ENCODE measurements around the gene SOCS7. TPM values are rescaled to one million over a fixed set of nuclear protein-coding genes. Genes with fewer than 3 reads are reported as not detected.

Gene SOCS7
- total RNA-seq, 1 donor from 2014 or later: 35.3 TPM

DNA sequence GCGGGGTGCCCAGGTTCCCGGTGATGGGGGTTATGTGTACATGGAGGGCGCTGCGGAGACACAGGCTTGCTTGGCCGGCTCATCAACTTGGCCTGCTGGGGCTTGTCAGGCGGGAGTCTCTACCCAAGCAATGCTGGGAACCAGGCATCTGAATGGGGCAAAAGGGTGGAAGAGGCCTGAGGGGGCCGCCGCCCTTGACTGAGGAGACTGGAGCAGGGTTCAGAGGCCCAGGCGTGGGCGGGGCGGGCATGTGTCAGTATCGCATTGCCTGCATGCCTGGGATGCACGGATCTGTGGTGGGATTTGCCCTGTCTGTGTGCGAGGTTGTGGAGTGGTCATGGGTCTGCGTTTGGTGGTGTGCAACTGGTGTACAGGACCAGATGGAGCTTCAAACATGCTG is 97.7 kb downstream of the SOCS7 start:
- Mint-ChIP-seq H3K36me3 (ENCODE audit: low read depth) (no peaks in the 10 kb centered on the region), H3K4me1 (peaks cover 43% of the 10 kb centered on the region), H3K9me3 (no peaks in the 10 kb centered on the region), H3K4me3 (peak overlapping the region; percentile 52), H3K27ac (ENCODE audit: unreplicated experiment) (peak overlapping the region; percentile 10), H3K27me3 (ENCODE audit: low read depth) (peaks cover 19% of the 10 kb centered on the region)
- no peak for DNase-seq (ENCODE audit: low read depth, low spot score)
- TF ChIP-seq, protein P1, sequence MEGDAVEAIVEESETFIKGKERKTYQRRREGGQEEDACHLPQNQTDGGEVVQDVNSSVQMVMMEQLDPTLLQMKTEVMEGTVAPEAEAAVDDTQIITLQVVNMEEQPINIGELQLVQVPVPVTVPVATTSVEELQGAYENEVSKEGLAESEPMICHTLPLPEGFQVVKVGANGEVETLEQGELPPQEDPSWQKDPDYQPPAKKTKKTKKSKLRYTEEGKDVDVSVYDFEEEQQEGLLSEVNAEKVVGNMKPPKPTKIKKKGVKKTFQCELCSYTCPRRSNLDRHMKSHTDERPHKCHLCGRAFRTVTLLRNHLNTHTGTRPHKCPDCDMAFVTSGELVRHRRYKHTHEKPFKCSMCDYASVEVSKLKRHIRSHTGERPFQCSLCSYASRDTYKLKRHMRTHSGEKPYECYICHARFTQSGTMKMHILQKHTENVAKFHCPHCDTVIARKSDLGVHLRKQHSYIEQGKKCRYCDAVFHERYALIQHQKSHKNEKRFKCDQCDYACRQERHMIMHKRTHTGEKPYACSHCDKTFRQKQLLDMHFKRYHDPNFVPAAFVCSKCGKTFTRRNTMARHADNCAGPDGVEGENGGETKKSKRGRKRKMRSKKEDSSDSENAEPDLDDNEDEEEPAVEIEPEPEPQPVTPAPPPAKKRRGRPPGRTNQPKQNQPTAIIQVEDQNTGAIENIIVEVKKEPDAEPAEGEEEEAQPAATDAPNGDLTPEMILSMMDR (conservative IDR thresholded peaks at IDR 0.05): no peak

GRCh38 chr17:38450557-38451029 is 98.9 kb downstream of the SOCS7 start:
- Mint-ChIP-seq H3K36me3 (ENCODE audit: low read depth) (no peaks in the 10 kb centered on the region), H3K27me3 (ENCODE audit: low read depth) (peaks cover 28% of the 10 kb centered on the region), H3K4me1 (peaks cover 51% of the 10 kb centered on the region), H3K27ac (ENCODE audit: unreplicated experiment) (peak overlapping the region; percentile 46), H3K4me3 (peak overlapping the region; percentile 38), H3K9me3 (no peaks in the 10 kb centered on the region)
- TF ChIP-seq, protein P1 (conservative IDR thresholded peaks at IDR 0.05): no peak
- no peak for DNase-seq (ENCODE audit: low read depth, low spot score)

- Mint-ChIP-seq H3K36me3 (ENCODE audit: low read depth) (no peaks in the 10 kb centered on the region), H3K4me3 (peak overlapping the region; percentile 81), H3K27me3 (ENCODE audit: low read depth) (peaks cover 31% of the 10 kb centered on the region), H3K9me3 (no peaks in the 10 kb centered on the region), H3K4me1 (peaks cover 54% of the 10 kb centered on the region), H3K27ac (ENCODE audit: unreplicated experiment) (peak overlapping the region; percentile 84)
- DNase-seq (ENCODE audit: low read depth, low spot score): no peak
- TF ChIP-seq, protein P1 (conservative IDR thresholded peaks at IDR 0.05): no peak
Observed at GRCh38 chr17:38451030-38451839, 99.6 kb downstream of the SOCS7 start.

DNA sequence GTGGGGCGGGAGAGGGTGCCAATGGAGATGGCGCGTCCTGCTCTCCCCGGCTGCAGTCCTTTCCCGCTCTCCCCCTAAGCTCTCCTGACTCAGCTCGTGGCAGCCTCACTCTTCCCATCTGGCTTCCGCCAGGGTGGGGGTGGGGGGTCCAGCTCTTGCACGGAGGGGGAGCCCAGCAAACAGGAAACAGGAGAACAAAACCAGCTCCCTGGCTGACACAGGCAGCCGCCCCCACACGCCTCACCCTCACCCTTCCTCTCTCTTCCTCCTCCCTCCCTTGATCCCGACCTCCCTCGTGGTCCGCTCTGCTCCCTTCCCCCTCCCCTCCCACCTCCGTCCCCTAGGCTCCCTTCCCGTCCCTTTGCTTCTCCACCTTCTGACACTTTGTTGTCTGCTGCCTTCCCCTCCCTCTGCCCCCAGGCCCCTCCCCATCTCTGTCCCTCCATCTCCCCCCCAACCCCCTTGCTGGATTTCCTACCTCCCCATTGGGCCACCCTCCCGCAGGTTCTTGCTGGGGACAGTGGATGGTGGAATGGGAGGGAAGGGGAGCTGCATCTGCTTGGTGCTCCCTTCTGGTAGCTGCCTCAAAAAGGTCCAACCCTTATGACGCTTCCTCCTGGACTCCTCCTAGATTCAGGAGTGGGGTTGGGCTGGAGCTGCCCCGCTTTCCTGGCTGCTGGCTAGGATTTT is 100.3 kb downstream of the SOCS7 start:
- peak overlapping the region; percentile 81 for H3K4me3 Mint-ChIP-seq
- H3K27me3 Mint-ChIP-seq (ENCODE audit: low read depth): peaks cover 33% of the 10 kb centered on the region

DNA sequence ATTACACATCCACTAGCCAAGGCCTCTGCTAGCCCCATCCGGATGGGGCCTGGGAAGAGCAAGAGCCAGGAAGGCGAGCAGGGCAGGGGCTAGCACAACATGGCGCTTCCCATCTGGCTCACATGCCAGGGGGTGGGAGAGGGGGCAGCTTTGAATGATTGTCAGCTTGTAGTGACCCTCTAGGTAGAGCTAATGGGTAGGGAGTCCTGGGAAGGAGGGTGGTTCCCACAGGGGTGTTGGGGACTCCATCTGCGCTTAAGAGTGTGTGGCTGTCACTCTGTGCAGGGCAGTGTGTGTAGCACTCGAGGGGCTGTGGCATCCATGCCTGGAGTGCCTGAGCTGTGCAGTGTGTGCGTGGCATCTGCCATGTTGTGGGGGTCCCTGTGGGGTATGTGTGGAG is 101.1 kb downstream of the SOCS7 start:
- no peak for DNase-seq (ENCODE audit: low read depth, low spot score)
- TF ChIP-seq, protein P1 (conservative IDR thresholded peaks at IDR 0.05): no peak
- H3K36me3 Mint-ChIP-seq (ENCODE audit: low read depth): no peaks in the 10 kb centered on the region
- no peaks in the 10 kb centered on the region for H3K9me3 Mint-ChIP-seq
- peaks cover 65% of the 10 kb centered on the region for H3K4me1 Mint-ChIP-seq
- peaks cover 36% of the 10 kb centered on the region for H3K27me3 Mint-ChIP-seq (ENCODE audit: low read depth)
- H3K27ac Mint-ChIP-seq (ENCODE audit: unreplicated experiment): no peak overlapping the region
- H3K4me3 Mint-ChIP-seq: peak overlapping the region; percentile 81

More for the DNA sequence above, 100.3 kb downstream of the SOCS7 start:
- TF ChIP-seq, protein P1 (conservative IDR thresholded peaks at IDR 0.05): no peak
- Mint-ChIP-seq H3K9me3 (no peaks in the 10 kb centered on the region), H3K36me3 (ENCODE audit: low read depth) (no peaks in the 10 kb centered on the region), H3K4me1 (peaks cover 59% of the 10 kb centered on the region), H3K27ac (ENCODE audit: unreplicated experiment) (peak overlapping the region; percentile 84)
- no peak for DNase-seq (ENCODE audit: low read depth, low spot score)
